ENCODE measurements around the gene GXYLT2. TPM values are rescaled to one million over a fixed set of nuclear protein-coding genes. Genes with fewer than 3 reads are reported as not detected.

Gene GXYLT2
- total and polyA plus RNA-seq, 2 of the 13 experiments (the other 11 are each of a cell fraction or from before 2014, with no cell fraction given): 4.3 to 6.9 TPM

DNA sequence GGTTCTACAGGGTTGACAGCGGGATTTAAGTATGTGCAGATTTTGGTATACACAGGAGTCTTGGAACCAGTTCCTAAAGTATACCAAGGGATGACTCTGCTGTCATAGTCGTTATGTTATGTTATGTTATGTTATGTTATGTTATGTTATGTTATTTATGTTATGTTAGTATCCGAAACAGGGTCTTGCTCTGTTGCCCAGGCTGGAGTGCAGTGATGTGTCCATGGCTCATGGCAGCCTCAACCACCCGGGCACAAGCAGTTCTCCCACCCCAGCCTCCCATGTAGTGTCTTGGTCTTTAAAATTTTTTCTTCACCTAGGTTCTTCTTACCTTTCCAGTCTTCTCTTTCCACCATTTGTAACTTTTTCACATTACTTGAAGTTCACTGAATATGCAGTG lies 130.5 kb downstream of the GXYLT2 start:
- H3K36me3 ChIP-seq (replicated peaks in 1 of 2; ENCODE audit: control insufficient read depth in 1 of 2, insufficient read depth in 2 of 2, low read length in 2 of 2): peaks cover 1 to 24% of the 10 kb centered on the region in 2 experiments; a peak in 4 of 5 replicates
- in situ Hi-C loops (cut with HindIII; ENCODE audit: extremely low pct_ligation_motif_present, low pct_unique_long_range_greater_than_20kb): no loop called here
- peaks cover 61% of the 10 kb centered on the region for H3K4me1 ChIP-seq (ENCODE audit: insufficient read depth, low read length)
- ChIA-PET POLR2A (no interaction called here), CTCF (ENCODE audit: low intra/inter-chr PET ratio, low total read pairs) (no interaction called here)
- H2AFZ ChIP-seq (ENCODE audit: low read length): no peak overlapping the region
- TF ChIP-seq HOXD1 (CRISPR knock-in tag; IDR thresholded peaks at IDR 0.05): no peak
- peak; percentile 54; the same call in 1 of the 2 replicates for TF ChIP-seq ZNF121 (CRISPR knock-in tag; IDR thresholded peaks at IDR 0.05)
- no peak overlapping the region for H3K27ac ChIP-seq (ENCODE audit: extremely low read length, insufficient read depth, low read length)
- peaks cover 98% of the 10 kb centered on the region for H3K79me2 ChIP-seq (ENCODE audit: insufficient read depth, low read length)
- no peaks in the 10 kb centered on the region for H3K27me3 ChIP-seq (ENCODE audit: control insufficient read depth in 1 of 2, insufficient read depth in 2 of 2, low read length in 2 of 2)
- FAIRE-seq (no peak), DNase-seq (ENCODE audit: low spot score) (no peak), ATAC-seq (no peak)
- peaks cover 97% of the 10 kb centered on the region for H4K20me1 ChIP-seq (ENCODE audit: insufficient read depth, low read length)
- 92% methylated on average over 4 of the region's 4 CpGs for WGBS (ENCODE audit: low lambda C conversion rate)
- H3K9me3 ChIP-seq (ENCODE audit: low read length): no peaks in the 10 kb centered on the region
- H3K9ac ChIP-seq (ENCODE audit: insufficient read depth, low read depth, low read length): no peak overlapping the region
- no peak overlapping the region for H3K4me3 ChIP-seq (replicated peaks in 1 of 3; ENCODE audit: insufficient read depth in 1 of 3, low read depth in 2 of 3, low read length in 3 of 3)
- intact Hi-C loops (cut with micrococcal nuclease; ENCODE audit: unreplicated experiment): no loop called here
- H3K4me2 ChIP-seq (ENCODE audit: low read depth, low read length): no peak overlapping the region
- no TSS peak for BruUV-seq (replicated peaks)

DNA sequence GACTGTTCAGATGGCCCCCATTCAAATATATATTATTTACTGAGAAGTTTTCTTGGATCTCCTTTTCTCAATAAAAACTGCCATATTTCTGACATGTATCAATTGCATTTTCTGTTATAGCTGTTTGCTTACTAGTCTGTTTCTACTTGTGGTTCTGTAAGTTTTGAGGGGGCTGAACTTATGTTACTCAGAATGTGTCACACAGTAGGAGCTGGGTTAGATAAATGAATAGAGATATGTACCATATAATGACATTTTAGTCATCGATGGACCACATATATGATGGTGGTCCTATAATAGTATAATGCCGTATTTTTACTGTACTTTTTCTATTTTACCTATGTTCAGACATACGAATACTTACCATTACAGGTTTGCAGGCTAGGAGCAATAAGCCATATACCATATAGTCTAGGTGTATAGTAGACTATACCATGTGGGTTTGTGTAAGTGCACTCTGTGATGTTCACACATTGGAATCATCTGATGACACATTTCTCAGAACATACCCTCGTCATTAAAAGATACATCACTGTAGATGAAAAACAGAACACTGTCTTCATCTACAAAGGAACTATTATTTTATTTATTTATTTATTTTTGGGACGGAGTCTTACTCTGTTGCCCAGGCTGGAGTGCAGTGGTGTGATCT lies 131.1 kb downstream of the GXYLT2 start:
- H3K4me1 ChIP-seq (ENCODE audit: insufficient read depth, low read length): peaks cover 62% of the 10 kb centered on the region
- peaks cover 98% of the 10 kb centered on the region for H3K79me2 ChIP-seq (ENCODE audit: insufficient read depth, low read length)
- no peak overlapping the region for H3K9ac ChIP-seq (ENCODE audit: insufficient read depth, low read depth, low read length)
- FAIRE-seq (no peak), DNase-seq (ENCODE audit: low spot score) (no peak), ATAC-seq (no peak)
- ChIA-PET POLR2A (no interaction called here), CTCF (ENCODE audit: low intra/inter-chr PET ratio, low total read pairs) (no interaction called here)
- H3K27me3 ChIP-seq (ENCODE audit: control insufficient read depth in 1 of 2, insufficient read depth in 2 of 2, low read length in 2 of 2): no peaks in the 10 kb centered on the region
- H4K20me1 ChIP-seq (ENCODE audit: insufficient read depth, low read length): peaks cover 91% of the 10 kb centered on the region
- H3K27ac ChIP-seq (ENCODE audit: extremely low read length, insufficient read depth, low read length): no peak overlapping the region
- H3K4me2 ChIP-seq (ENCODE audit: low read depth, low read length): no peak overlapping the region
- 94% methylated on average over 5 of the region's 5 CpGs for WGBS (ENCODE audit: low lambda C conversion rate)
- no peak overlapping the region for H3K4me3 ChIP-seq (replicated peaks in 1 of 3; ENCODE audit: insufficient read depth in 1 of 3, low read depth in 2 of 3, low read length in 3 of 3)
- in situ Hi-C loops (cut with HindIII; ENCODE audit: extremely low pct_ligation_motif_present, low pct_unique_long_range_greater_than_20kb): no loop called here
- intact Hi-C loops (cut with micrococcal nuclease; ENCODE audit: unreplicated experiment): no loop called here
- TF ChIP-seq, protein P1, sequence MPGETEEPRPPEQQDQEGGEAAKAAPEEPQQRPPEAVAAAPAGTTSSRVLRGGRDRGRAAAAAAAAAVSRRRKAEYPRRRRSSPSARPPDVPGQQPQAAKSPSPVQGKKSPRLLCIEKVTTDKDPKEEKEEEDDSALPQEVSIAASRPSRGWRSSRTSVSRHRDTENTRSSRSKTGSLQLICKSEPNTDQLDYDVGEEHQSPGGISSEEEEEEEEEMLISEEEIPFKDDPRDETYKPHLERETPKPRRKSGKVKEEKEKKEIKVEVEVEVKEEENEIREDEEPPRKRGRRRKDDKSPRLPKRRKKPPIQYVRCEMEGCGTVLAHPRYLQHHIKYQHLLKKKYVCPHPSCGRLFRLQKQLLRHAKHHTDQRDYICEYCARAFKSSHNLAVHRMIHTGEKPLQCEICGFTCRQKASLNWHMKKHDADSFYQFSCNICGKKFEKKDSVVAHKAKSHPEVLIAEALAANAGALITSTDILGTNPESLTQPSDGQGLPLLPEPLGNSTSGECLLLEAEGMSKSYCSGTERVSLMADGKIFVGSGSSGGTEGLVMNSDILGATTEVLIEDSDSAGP (CRISPR knock-in tag; IDR thresholded peaks at IDR 0.05; ENCODE audit: borderline replicate concordance): no peak
- no peak for TF ChIP-seq ZNF563 (CRISPR knock-in tag; IDR thresholded peaks at IDR 0.05)
- TF ChIP-seq GZF1 (CRISPR knock-in tag; IDR thresholded peaks at IDR 0.05): no peak
- no peak for TF ChIP-seq KLF6 (CRISPR knock-in tag; IDR thresholded peaks at IDR 0.05)
- H3K36me3 ChIP-seq (replicated peaks in 1 of 2; ENCODE audit: control insufficient read depth in 1 of 2, insufficient read depth in 2 of 2, low read length in 2 of 2): peaks cover 0 to 24% of the 10 kb centered on the region in 2 experiments; a peak in 4 of 5 replicates
- no peak overlapping the region for H2AFZ ChIP-seq (ENCODE audit: low read length)
- no peaks in the 10 kb centered on the region for H3K9me3 ChIP-seq (ENCODE audit: low read length)
- BruUV-seq (replicated peaks): no TSS peak

Data from HepG2 (cell line).